ENCODE data around the gene PLA2R1.

The PLA2R1 gene

GRCh38 chr2:160014227-160014626 is 48.2 kb downstream of the PLA2R1 start:
- no peaks in the 10 kb centered on the region for H3K9me3 ChIP-seq (ENCODE audit: severe bottlenecking)
- TF ChIP-seq CTCF (IDR thresholded peaks at IDR 0.05; ENCODE audit: poor library complexity, severe bottlenecking): no peak
- ATAC-seq (ENCODE audit: low read depth) (peak; percentile 48; the same call in 1 of the 3 replicates), DNase-seq (ENCODE audit: low spot score) (no peak)
- no peak overlapping the region for H3K4me3 ChIP-seq (ENCODE audit: severe bottlenecking)
- H3K4me1 ChIP-seq (ENCODE audit: insufficient read depth, poor library complexity, severe bottlenecking): no peaks in the 10 kb centered on the region
- peaks cover 3% of the 10 kb centered on the region; the same call in 1 of the 2 replicates for H3K36me3 ChIP-seq (ENCODE audit: low read depth)
- no peak overlapping the region for H3K27ac ChIP-seq (ENCODE audit: poor library complexity, severe bottlenecking)
- H3K27me3 ChIP-seq (ENCODE audit: insufficient read depth, poor library complexity, severe bottlenecking): no peaks in the 10 kb centered on the region

- Histone ChIP-seq H3K4me3 (ENCODE audit: severe bottlenecking) (no peak overlapping the region), H3K4me1 (ENCODE audit: insufficient read depth, poor library complexity, severe bottlenecking) (no peaks in the 10 kb centered on the region), H3K9me3 (ENCODE audit: severe bottlenecking) (no peaks in the 10 kb centered on the region), H3K36me3 (ENCODE audit: low read depth) (peaks cover 3% of the 10 kb centered on the region; the same call in 1 of the 2 replicates), H3K27me3 (ENCODE audit: insufficient read depth, poor library complexity, severe bottlenecking) (no peaks in the 10 kb centered on the region), H3K27ac (ENCODE audit: poor library complexity, severe bottlenecking) (no peak overlapping the region)
- DNase-seq (ENCODE audit: low spot score): no peak
- no peak for TF ChIP-seq CTCF (IDR thresholded peaks at IDR 0.05; ENCODE audit: poor library complexity, severe bottlenecking)
- 0 out of 3 replicates have a peak, but pooled peaks have one; percentile 36 for ATAC-seq (ENCODE audit: low read depth)
Observed at GRCh38 chr2:160010361-160011145, 51.9 kb downstream of the PLA2R1 start.

GRCh38 chr2:160007111-160007510 is 55.3 kb downstream of the PLA2R1 start:
- H3K9me3 ChIP-seq (ENCODE audit: severe bottlenecking): no peaks in the 10 kb centered on the region
- no peak for TF ChIP-seq CTCF (IDR thresholded peaks at IDR 0.05; ENCODE audit: poor library complexity, severe bottlenecking)
- no peak for ATAC-seq (ENCODE audit: low read depth)
- H3K27ac ChIP-seq (ENCODE audit: poor library complexity, severe bottlenecking): no peak overlapping the region
- H3K4me1 ChIP-seq (ENCODE audit: insufficient read depth, poor library complexity, severe bottlenecking): no peaks in the 10 kb centered on the region
- peaks cover 6% of the 10 kb centered on the region; the same call in 1 of the 2 replicates for H3K36me3 ChIP-seq (ENCODE audit: low read depth)
- no peak for DNase-seq (ENCODE audit: low spot score)
- no peaks in the 10 kb centered on the region for H3K27me3 ChIP-seq (ENCODE audit: insufficient read depth, poor library complexity, severe bottlenecking)
- no peak overlapping the region for H3K4me3 ChIP-seq (ENCODE audit: severe bottlenecking)

GRCh38 chr2:160006475-160006874 is 55.9 kb downstream of the PLA2R1 start:
- H3K27ac ChIP-seq (ENCODE audit: poor library complexity, severe bottlenecking): no peak overlapping the region
- no peaks in the 10 kb centered on the region for H3K9me3 ChIP-seq (ENCODE audit: severe bottlenecking)
- no peak for DNase-seq (ENCODE audit: low spot score)
- no peaks in the 10 kb centered on the region for H3K4me1 ChIP-seq (ENCODE audit: insufficient read depth, poor library complexity, severe bottlenecking)
- TF ChIP-seq CTCF (IDR thresholded peaks at IDR 0.05; ENCODE audit: poor library complexity, severe bottlenecking): no peak
- no peaks in the 10 kb centered on the region for H3K27me3 ChIP-seq (ENCODE audit: insufficient read depth, poor library complexity, severe bottlenecking)
- ATAC-seq (ENCODE audit: low read depth): no peak
- H3K36me3 ChIP-seq (ENCODE audit: low read depth): peaks cover 6% of the 10 kb centered on the region; the same call in 1 of the 2 replicates
- H3K4me3 ChIP-seq (ENCODE audit: severe bottlenecking): no peak overlapping the region

GRCh38 chr2:160005908-160006307 is 56.5 kb downstream of the PLA2R1 start:
- DNase-seq (ENCODE audit: low spot score) (no peak), ATAC-seq (ENCODE audit: low read depth) (no peak)
- Histone ChIP-seq H3K27me3 (ENCODE audit: insufficient read depth, poor library complexity, severe bottlenecking) (no peaks in the 10 kb centered on the region), H3K27ac (ENCODE audit: poor library complexity, severe bottlenecking) (no peak overlapping the region), H3K4me3 (ENCODE audit: severe bottlenecking) (no peak overlapping the region), H3K4me1 (ENCODE audit: insufficient read depth, poor library complexity, severe bottlenecking) (no peaks in the 10 kb centered on the region), H3K9me3 (ENCODE audit: severe bottlenecking) (no peaks in the 10 kb centered on the region), H3K36me3 (ENCODE audit: low read depth) (0 out of 2 replicates have a peak, but pooled peaks cover 6% of the 10 kb centered on the region)
- TF ChIP-seq CTCF (IDR thresholded peaks at IDR 0.05; ENCODE audit: poor library complexity, severe bottlenecking): no peak
